ENCODE results near the gene PRKCB.

GRCh38 chr16:23975293-23975692, 139.5 kb downstream of the PRKCB start:
- TF ChIP-seq CTCF (conservative IDR thresholded peaks at IDR 0.05 in 1 of 2, IDR thresholded peaks at IDR 0.05 in 1 of 2; ENCODE audit: low read depth in 1 of 2, low read length in 2 of 2) (no peak), EZH2 (IDR thresholded peaks at IDR 0.05; ENCODE audit: low read length, missing control alignments) (no peak)
